GM12864 (cell line): ENCODE measurements around the gene DDR2.
"Not testable (repeated sequence)": the region's sequence is repeated elsewhere in the genome, so short reads cannot be mapped to it uniquely, and the experiment has no call there.

Experiments
- DNase-seq: peaks from one replicate; pipeline ENCODE4 v3.0.0-alpha.2; 2011; ENCODE audit warnings: low read depth
- H3K4me3 ChIP-seq: 2 replicates; pipeline ENCODE4 v1.5.1; 2011; ENCODE audit warnings: mild to moderate bottlenecking, low read depth, low read length, control low read depth
- TF ChIP-seq, protein P1 (sequence below): IDR thresholded peaks from 2 replicates; pipeline ENCODE4 v1.5.1; 2011; ENCODE audit warnings: low read depth, mild to moderate bottlenecking, moderate library complexity, low read length, control low read depth, inconsistent platforms; ENCODE audit errors: missing control alignments

DDR2 gene

DNA sequence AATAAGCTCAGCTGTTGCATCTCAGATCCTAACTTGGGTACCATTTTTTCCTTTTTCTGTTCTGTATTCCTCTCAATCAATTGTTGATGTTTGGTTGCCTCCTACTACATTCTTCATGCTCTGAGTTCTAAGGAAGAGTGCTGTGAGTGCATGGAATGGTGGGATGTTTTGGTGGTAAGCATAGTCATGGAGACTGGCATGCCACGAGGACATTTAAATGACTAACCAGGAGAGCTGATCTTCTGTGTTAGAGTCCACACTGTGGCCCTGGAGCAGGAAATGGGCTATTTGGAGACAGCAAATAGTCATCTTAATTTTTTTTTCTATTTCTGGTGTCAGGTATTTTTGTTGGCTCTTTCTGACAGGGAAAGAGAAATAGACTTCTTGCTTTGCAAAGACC, 88.7 kb downstream of the DDR2 start:
- TF ChIP-seq, protein P1, sequence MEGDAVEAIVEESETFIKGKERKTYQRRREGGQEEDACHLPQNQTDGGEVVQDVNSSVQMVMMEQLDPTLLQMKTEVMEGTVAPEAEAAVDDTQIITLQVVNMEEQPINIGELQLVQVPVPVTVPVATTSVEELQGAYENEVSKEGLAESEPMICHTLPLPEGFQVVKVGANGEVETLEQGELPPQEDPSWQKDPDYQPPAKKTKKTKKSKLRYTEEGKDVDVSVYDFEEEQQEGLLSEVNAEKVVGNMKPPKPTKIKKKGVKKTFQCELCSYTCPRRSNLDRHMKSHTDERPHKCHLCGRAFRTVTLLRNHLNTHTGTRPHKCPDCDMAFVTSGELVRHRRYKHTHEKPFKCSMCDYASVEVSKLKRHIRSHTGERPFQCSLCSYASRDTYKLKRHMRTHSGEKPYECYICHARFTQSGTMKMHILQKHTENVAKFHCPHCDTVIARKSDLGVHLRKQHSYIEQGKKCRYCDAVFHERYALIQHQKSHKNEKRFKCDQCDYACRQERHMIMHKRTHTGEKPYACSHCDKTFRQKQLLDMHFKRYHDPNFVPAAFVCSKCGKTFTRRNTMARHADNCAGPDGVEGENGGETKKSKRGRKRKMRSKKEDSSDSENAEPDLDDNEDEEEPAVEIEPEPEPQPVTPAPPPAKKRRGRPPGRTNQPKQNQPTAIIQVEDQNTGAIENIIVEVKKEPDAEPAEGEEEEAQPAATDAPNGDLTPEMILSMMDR, result no peak
- DNase-seq, result no peak
- no peak overlapping the region for H3K4me3 ChIP-seq

DNA sequence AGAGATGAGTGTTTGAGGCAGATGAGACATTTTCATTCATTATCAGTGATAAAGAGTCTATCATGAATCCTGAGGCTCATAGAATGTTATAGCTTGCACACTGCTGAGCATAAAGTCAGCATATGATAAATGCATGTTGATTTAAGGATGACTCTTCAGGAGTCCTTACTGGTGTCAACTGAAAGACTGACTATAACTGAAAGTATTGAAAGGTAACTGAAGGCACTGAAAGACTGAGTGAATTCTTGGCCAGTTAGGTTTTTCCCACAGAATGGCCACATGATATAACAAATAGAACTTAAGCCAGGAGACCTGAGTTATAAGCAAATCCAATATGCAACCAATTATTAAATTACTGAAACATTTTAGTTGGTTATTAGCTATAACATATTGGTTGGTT, 89.2 kb downstream of the DDR2 start:
- no peak for DNase-seq
- TF ChIP-seq, protein P1, result no peak

DNA sequence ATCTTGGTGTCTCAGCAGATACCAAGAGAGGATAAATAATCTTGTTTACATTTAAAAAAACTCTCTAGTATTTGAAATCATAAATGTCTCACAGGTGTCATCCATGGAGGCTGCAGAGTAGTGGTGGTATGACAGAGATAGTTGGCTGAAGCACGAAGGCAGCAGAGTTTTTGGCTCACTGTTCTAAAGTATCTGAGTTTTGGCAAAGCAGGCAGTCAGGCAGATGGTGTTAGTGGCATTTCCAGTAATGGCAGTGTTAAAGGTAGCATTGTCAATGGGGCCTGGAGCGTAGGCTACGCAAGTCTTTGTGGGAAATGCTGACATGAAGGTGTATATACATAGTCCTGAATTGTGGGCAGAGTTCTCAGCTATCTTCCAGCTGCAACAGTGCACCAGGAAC, 89.8 kb downstream of the DDR2 start:
- DNase-seq, result no peak
- TF ChIP-seq, protein P1, result no peak

More for the DNA sequence above, 89.2 kb downstream of the DDR2 start:
- no peak overlapping the region for H3K4me3 ChIP-seq

DNA sequence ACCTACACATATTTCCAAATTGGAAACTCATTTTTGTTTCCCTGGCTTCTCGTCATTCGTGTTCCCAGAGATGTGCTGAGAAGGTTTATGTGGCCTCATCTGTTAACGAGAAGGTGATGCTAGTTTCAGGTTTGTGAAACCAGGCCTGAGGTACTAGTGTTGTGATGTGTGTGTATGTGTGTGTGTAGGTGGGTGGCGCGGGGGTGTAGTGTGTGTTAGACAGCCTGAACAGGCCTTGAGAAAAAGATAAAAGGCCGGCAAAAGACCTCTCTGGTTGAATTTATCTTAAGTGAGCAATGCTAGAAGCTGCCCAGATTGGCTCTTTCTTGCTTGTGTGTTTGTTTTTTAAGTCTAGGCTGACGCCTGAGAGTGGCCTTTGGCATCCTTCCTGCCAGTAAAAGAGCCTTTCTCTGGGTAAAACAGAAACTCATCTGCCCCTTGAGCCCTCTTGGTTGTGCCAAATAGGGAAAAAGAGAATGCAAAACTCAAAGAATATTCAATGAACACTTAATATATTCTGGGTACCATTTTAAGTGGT, 92.4 kb downstream of the DDR2 start:
- TF ChIP-seq, protein P1, result no peak
- DNase-seq, result no peak
- no peak overlapping the region for H3K4me3 ChIP-seq

More for the DNA sequence above, 89.8 kb downstream of the DDR2 start:
- no peak overlapping the region for H3K4me3 ChIP-seq

DNA sequence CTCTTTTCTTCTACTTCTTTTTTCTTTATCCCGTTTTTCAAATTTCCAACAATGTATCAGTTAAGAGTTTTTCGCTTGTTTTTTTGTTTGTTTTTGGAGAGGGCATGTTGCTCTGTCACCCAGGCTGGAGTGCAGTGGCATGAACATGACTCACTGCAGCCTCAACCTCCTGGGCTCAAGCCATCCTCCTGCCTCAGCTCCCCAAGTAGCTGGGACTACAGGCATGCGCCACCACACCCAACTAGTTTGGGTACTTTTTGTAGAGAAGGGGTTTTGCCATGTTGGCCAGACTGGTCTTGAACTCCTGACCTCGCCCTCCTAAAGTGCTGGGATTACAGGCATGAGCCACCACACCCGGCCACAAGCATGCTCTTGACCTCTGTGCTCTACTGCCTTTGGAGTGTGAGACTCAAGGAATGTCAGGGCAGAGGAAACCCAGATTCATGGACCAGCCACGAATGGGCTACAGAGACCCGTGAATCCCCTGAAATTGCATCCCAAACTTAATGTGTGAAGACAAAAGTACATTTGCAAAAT, 93.1 kb downstream of the DDR2 start:
- no peak for DNase-seq

DNA sequence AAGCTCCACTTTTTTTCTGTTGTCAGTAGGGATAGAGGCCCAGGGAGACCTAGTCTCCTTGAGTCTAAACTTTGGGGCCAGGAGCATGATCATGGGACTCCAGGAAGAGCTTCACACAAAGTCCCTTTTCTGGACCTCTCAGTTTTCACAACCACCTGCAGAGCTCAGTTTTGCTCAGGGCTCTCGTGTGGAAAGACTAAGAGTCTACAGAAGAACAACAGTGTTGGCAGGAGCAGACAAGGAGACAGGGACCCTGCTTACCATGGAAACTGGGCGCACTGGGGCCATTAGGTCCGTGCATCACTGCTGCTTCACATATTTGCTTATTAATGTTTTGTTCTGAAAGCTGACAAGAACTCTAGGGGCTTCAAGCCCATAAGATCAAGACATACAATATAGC, 94.3 kb downstream of the DDR2 start:
- DNase-seq, result no peak
- TF ChIP-seq, protein P1, result no peak
- H3K4me3 ChIP-seq, result no peak overlapping the region

More for the DNA sequence above, 93.1 kb downstream of the DDR2 start:
- no peak overlapping the region for H3K4me3 ChIP-seq
- TF ChIP-seq, protein P1, result no peak

DNA sequence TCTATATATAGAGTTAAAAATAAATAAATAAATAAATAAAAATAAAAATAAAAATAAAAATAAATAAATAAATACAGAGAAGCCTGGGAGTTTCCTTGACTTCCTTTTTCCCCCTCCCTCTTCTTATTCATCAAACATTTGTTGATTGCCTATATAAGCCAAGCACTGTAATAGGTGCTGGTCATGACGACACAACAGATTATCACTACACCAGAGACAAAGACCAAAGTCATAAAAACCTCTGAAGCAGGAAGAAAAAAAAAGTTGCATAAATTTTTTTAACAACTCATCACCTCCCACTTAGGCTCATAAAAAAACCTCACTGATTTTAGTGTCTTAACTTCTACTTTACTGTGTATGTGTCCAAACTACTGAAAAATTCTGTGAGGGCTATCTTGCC, 95.2 kb downstream of the DDR2 start:
- not testable (repeated sequence) for H3K4me3 ChIP-seq, DNase-seq
